IMR-90 (cell line): ENCODE results near the gene SLCO2B1. TPM values are rescaled to one million over a fixed set of nuclear protein-coding genes. Genes with fewer than 3 reads are reported as not detected.

ENCODE experiments used
- ATAC-seq: fragments of 200-7000 bp; cut with Tn5 transposase; 2 replicates; pipeline ENCODE4 v1.9.1; 2020; ENCODE audit warnings: low read depth, mild to moderate bottlenecking, moderate library complexity
- BruUV-seq: library from RNA; stranded (reverse); fragments of 400-500 nt; replicated peaks from 2 replicates; lab custom pipeline; 2021; lab: Mats Ljungman, UMichigan
- CTCF ChIA-PET: fragments of 300-600 bp; formaldehyde crosslinking; extraction: SDS; loops from one replicate; lab custom pipeline; 2021; ENCODE audit warnings: antibody characterized with exemption; lab: Yijun Ruan, JAX
- POLR2A ChIA-PET: fragments of 300-600 bp; sonication (Branson Sonifier 250); formaldehyde crosslinking; loops from one replicate; lab custom pipeline; 2022; ENCODE audit warnings: antibody characterized with exemption; ENCODE audit not compliant: unreplicated experiment; lab: Charles Lee
- DNase-seq: peaks from one replicate; pipeline ENCODE4 v3.0.0; 2013
- H2AFZ ChIP-seq: replicated peaks from 2 replicates; pipeline ENCODE3; 2013; ENCODE audit warnings: low read length, mild to moderate bottlenecking; ENCODE audit not compliant: poor library complexity
- H2AK5ac ChIP-seq: 2 replicates; pipeline ENCODE4 v1.6.1; 2013; ENCODE audit warnings: low read depth, low read length, inconsistent platforms
- H2AK9ac ChIP-seq: replicated peaks from 2 replicates; pipeline ENCODE3; 2013; ENCODE audit warnings: mild to moderate bottlenecking, low read depth, low read length, moderate library complexity; ENCODE audit not compliant: poor library complexity
- H2BK120ac ChIP-seq: 2 replicates; pipeline ENCODE4 v1.6.1; 2013; ENCODE audit warnings: low read depth, low read length, inconsistent platforms
- H2BK15ac ChIP-seq: 3 replicates; pipeline ENCODE4 v1.6.1; 2013; ENCODE audit warnings: low read depth, low read length, inconsistent platforms
- H2BK20ac ChIP-seq: 2 replicates; pipeline ENCODE4 v1.6.1; 2013; ENCODE audit warnings: low read depth, mild to moderate bottlenecking, inconsistent platforms, low read length, moderate library complexity
- H2BK5ac ChIP-seq: 2 replicates; pipeline ENCODE4 v1.6.1; 2013; ENCODE audit warnings: mild to moderate bottlenecking, low read depth, low read length, inconsistent platforms; ENCODE audit not compliant: poor library complexity, severe bottlenecking
- H3K14ac ChIP-seq: replicated peaks from 2 replicates; pipeline ENCODE4 v1.6.1; 2013; ENCODE audit warnings: low read depth, low read length, inconsistent platforms
- H3K18ac ChIP-seq: 2 replicates; pipeline ENCODE4 v1.6.1; 2013; ENCODE audit warnings: low read depth, low read length, control low read depth
- H3K23ac ChIP-seq: 2 replicates; pipeline ENCODE4 v1.6.1; 2013; ENCODE audit warnings: low read depth, low read length, inconsistent platforms
- H3K27ac ChIP-seq: 2 replicates; pipeline ENCODE4 v1.5.1; 2013; ENCODE audit warnings: mild to moderate bottlenecking, control low read depth, low read length; ENCODE audit not compliant: insufficient read depth
- H3K27me3 ChIP-seq: 2 replicates; pipeline ENCODE4 v1.6.1; 2013; ENCODE audit warnings: low read length; ENCODE audit not compliant: control insufficient read depth, insufficient read depth
- H3K36me3 ChIP-seq: 2 replicates; pipeline ENCODE4 v1.6.1; 2013; ENCODE audit warnings: low read length, mixed read lengths; ENCODE audit not compliant: control insufficient read depth, insufficient read depth
- H3K4ac ChIP-seq: 2 replicates; pipeline ENCODE4 v1.6.1; 2013; ENCODE audit warnings: low read depth, low read length, inconsistent platforms
- H3K4me1 ChIP-seq: 2 replicates; pipeline ENCODE4 v1.6.1; 2013; ENCODE audit warnings: low read length, mixed read lengths; ENCODE audit not compliant: control insufficient read depth, insufficient read depth
- H3K4me2 ChIP-seq: 2 replicates; pipeline ENCODE4 v1.6.1; 2013; ENCODE audit warnings: low read depth, mild to moderate bottlenecking, control low read depth, low read length, moderate library complexity
- H3K4me3 ChIP-seq: 2 replicates; pipeline ENCODE4 v1.5.1; 2013; ENCODE audit warnings: low read depth, mild to moderate bottlenecking, control low read depth, low read length, moderate library complexity; ENCODE audit not compliant: insufficient read depth
- H3K56ac ChIP-seq: 2 replicates; pipeline ENCODE4 v1.6.1; 2013; ENCODE audit warnings: low read length, inconsistent platforms; ENCODE audit not compliant: insufficient read depth; ENCODE audit errors: extremely low read depth
- H3K79me1 ChIP-seq, 2 experiments: 2 replicates each; pipeline ENCODE4 v1.6.1; 2013; ENCODE audit warnings: low read length in 2 of 2, inconsistent platforms in 1 of 2, low read depth in 1 of 2
- H3K9ac ChIP-seq: 2 replicates; pipeline ENCODE4 v1.6.1; 2013; ENCODE audit warnings: low read depth, low read length, control low read depth
- H3K9me1 ChIP-seq: 2 replicates; pipeline ENCODE4 v1.6.1; 2013; ENCODE audit warnings: low read length, inconsistent platforms; ENCODE audit not compliant: insufficient read depth
- H3K9me3 ChIP-seq: 2 replicates; pipeline ENCODE4 v1.6.1; 2013; ENCODE audit warnings: low read length; ENCODE audit not compliant: control insufficient read depth, insufficient read depth
- H4K20me1 ChIP-seq: 2 replicates; pipeline ENCODE4 v1.6.1; 2013; ENCODE audit warnings: low read length, inconsistent platforms; ENCODE audit not compliant: insufficient read depth
- H4K5ac ChIP-seq: 2 replicates; pipeline ENCODE4 v1.6.1; 2013; ENCODE audit warnings: mild to moderate bottlenecking, low read depth, low read length, control low read depth
- H4K8ac ChIP-seq, 2 experiments: 2 replicates each; pipeline ENCODE4 v1.6.1; 2013; ENCODE audit warnings: low read depth in 2 of 2, low read length in 2 of 2, control low read depth in 1 of 2, inconsistent platforms in 1 of 2
- H4K91ac ChIP-seq: 2 replicates; pipeline ENCODE4 v1.6.1; 2013; ENCODE audit warnings: low read depth, low read length, inconsistent platforms; ENCODE audit not compliant: insufficient read depth
- BHLHE40 ChIP-seq: fragments of 150-350 bp; IDR thresholded peaks from 2 replicates; pipeline ENCODE4 v1.6.1; 2016; ENCODE audit warnings: mild to moderate bottlenecking, low read depth, low read length
- CEBPB ChIP-seq: IDR thresholded peaks from 2 replicates; pipeline ENCODE4 v1.6.1; 2012; ENCODE audit warnings: low read depth, low read length, improper control_type of control experiment
- CHD1 ChIP-seq: IDR thresholded peaks from 2 replicates; pipeline ENCODE4 v1.6.1; 2012; ENCODE audit warnings: low read depth, low read length, improper control_type of control experiment
- CTCF ChIP-seq: conservative IDR thresholded peaks from 2 replicates; pipeline ENCODE4 v1.5.1; 2012; ENCODE audit warnings: mild to moderate bottlenecking, low read depth, low read length, improper control_type of control experiment
- FOS ChIP-seq: fragments of 150-350 bp; IDR thresholded peaks from 2 replicates; pipeline ENCODE4 v1.6.1; 2016; ENCODE audit warnings: low read depth, low read length
- MAFK ChIP-seq: IDR thresholded peaks from 2 replicates; pipeline ENCODE4 v1.6.1; 2012; ENCODE audit warnings: low read depth, low read length, improper control_type of control experiment
- MAZ ChIP-seq: IDR thresholded peaks from 2 replicates; pipeline ENCODE4 v1.6.1; 2012; ENCODE audit warnings: low read depth, mild to moderate bottlenecking, low read length, improper control_type of control experiment, moderate library complexity, borderline replicate concordance
- POLR2A ChIP-seq: IDR thresholded peaks from 2 replicates; pipeline ENCODE4 v1.6.1; 2012; ENCODE audit warnings: mild to moderate bottlenecking, low read depth, low read length
- RAD21 ChIP-seq: IDR thresholded peaks from 2 replicates; pipeline ENCODE4 v1.6.1; 2012; ENCODE audit warnings: low read length, improper control_type of control experiment
- RCOR1 ChIP-seq: IDR thresholded peaks from 2 replicates; pipeline ENCODE4 v1.6.1; 2012; ENCODE audit warnings: mild to moderate bottlenecking, low read length, improper control_type of control experiment; ENCODE audit not compliant: insufficient replicate concordance
- RFX5 ChIP-seq: IDR thresholded peaks from 2 replicates; pipeline ENCODE4 v1.8.0; 2012; ENCODE audit warnings: low read depth, mild to moderate bottlenecking, low read length, moderate library complexity
- SMC3 ChIP-seq: fragments of 150-350 bp; IDR thresholded peaks from 2 replicates; pipeline ENCODE4 v1.6.1; 2016; ENCODE audit warnings: low read depth, mild to moderate bottlenecking, antibody characterized with exemption, low read length, moderate library complexity
- USF2 ChIP-seq: fragments of 150-350 bp; IDR thresholded peaks from 2 replicates; pipeline ENCODE4 v1.6.1; 2017; ENCODE audit warnings: mild to moderate bottlenecking, antibody characterized with exemption, low read length, low read depth
- WGBS, 2 experiments: methylation state at CpG; one replicate each; pipeline versions ENCODE4 v1.1.5 to v1.1.7; 2013; ENCODE audit warnings: missing lambda C conversion rate in 2 of 2; ENCODE audit not compliant: insufficient read length in 1 of 2; ENCODE audit errors: extremely low coverage in 2 of 2; 5-methylcytosine and 5-hydroxymethylcytosine counted together
- dilution Hi-C: fragments of 300-500 bp; cut with HindIII; formaldehyde crosslinking; loops from one replicate; pipeline ENCODE4 v1.14.3; 2018; ENCODE audit warnings: low sequenced_read_pairs; ENCODE audit not compliant: unreplicated experiment
- in situ Hi-C: fragments of 300-500 bp; cut with MboI; formaldehyde crosslinking; loops from 3 replicates; pipeline ENCODE4 v1.14.3; 2019; ENCODE audit warnings: low sequenced_read_pairs, inconsistent platforms, mixed read lengths
- intact Hi-C: fragments of 100-400 bp; cut with micrococcal nuclease; formaldehyde crosslinking; loops from 2 replicates; pipeline ENCODE4 v1.10.0; 2022
- polyA plus RNA-seq, 3 experiments: library from polyadenylated mRNA; depleted of rRNA; stranded (reverse); fragments of >200 nt; gene quantifications; 2 replicates each; pipeline ENCODE4 v1.2.3, GENCODE V29; 2012; ENCODE audit warnings: low replicate concordance in 1 of 3
- total RNA-seq: library from RNA; depleted of rRNA; stranded (reverse); fragments of >200 nt; gene quantifications from 2 replicates; pipeline ENCODE4 v1.2.3, GENCODE V29; 2012
- TF ChIP-seq, protein P1 (sequence below): fragments of 150-350 bp; IDR thresholded peaks from 2 replicates; pipeline ENCODE4 v1.6.1; 2016; ENCODE audit warnings: low read depth, mild to moderate bottlenecking, low read length, moderate library complexity, borderline replicate concordance

Gene SLCO2B1
- total and polyA plus RNA-seq, 2 of the 4 experiments (the other 2 are of a cell fraction): not detected

DNA sequence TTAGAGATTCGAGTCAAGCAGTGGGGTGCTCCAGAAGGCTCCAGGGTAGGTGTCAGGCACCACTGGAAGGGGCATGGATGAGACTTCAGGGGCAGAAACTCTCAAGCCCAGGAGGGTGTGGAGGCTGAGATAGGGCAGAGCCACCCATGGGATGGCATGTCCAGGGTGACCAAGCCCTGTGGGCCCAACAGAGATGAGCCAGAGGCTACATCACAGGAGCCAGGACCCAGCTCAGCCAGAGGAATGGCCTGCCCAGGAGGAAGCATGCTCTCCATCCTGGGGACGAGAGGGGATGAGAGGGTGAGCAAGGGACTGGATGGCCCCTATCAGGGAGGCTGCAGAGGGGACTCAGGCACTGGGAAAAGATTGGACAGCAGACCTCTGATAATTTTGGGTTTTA, 42.8 kb downstream of the SLCO2B1 start:
- Histone ChIP-seq H4K5ac (no peak overlapping the region), H4K91ac (no peak overlapping the region), H3K9ac (no peak overlapping the region), H2AFZ (no peak overlapping the region), H3K18ac (no peak overlapping the region), H3K27me3 (peaks cover 66% of the 10 kb centered on the region), H2BK5ac (no peak overlapping the region), H3K4me3 (no peak overlapping the region), H3K23ac (no peak overlapping the region), H3K9me1 (no peaks in the 10 kb centered on the region), H3K14ac (no peak overlapping the region), H3K4me2 (no peak overlapping the region), H3K79me1 (no peaks in the 10 kb centered on the region), H2AK5ac (no peak overlapping the region), H3K4me1 (no peaks in the 10 kb centered on the region), H3K27ac (no peak overlapping the region), H3K36me3 (no peaks in the 10 kb centered on the region), H2AK9ac (no peak overlapping the region), H3K9me3 (no peaks in the 10 kb centered on the region), H2BK20ac (no peak overlapping the region), H2BK120ac (no peak overlapping the region), H3K56ac (no peak overlapping the region), H3K4ac (no peak overlapping the region), H4K20me1 (no peaks in the 10 kb centered on the region), H4K8ac (no peak overlapping the region), H2BK15ac (no peak overlapping the region)
- in situ Hi-C loops (no loop called here), dilution Hi-C loops (no loop called here), intact Hi-C loops (no loop called here)
- ATAC-seq (no peak), DNase-seq (no peak)
- TF ChIP-seq RAD21 (no peak), BHLHE40 (no peak), CEBPB (no peak), SMC3 (no peak), CTCF (no peak), MAZ (no peak), POLR2A (no peak), MAFK (no peak), RFX5 (no peak), RCOR1 (no peak), CHD1 (no peak), FOS (no peak), USF2 (no peak)
- TF ChIP-seq, protein P1, sequence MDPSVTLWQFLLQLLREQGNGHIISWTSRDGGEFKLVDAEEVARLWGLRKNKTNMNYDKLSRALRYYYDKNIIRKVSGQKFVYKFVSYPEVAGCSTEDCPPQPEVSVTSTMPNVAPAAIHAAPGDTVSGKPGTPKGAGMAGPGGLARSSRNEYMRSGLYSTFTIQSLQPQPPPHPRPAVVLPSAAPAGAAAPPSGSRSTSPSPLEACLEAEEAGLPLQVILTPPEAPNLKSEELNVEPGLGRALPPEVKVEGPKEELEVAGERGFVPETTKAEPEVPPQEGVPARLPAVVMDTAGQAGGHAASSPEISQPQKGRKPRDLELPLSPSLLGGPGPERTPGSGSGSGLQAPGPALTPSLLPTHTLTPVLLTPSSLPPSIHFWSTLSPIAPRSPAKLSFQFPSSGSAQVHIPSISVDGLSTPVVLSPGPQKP: no peak
- no TSS peak for BruUV-seq
- ChIA-PET CTCF (interaction anchor here (4.2 kb wide), 1 partner anchor 11 kb away, joined by 24 read pairs; no protein-coding TSS in a partner anchor), POLR2A (interaction anchor here (0.6 kb wide), 1 partner anchor 17 kb away, joined by 3 read pairs; no protein-coding TSS in a partner anchor)
- WGBS, 2 experiments: no CpG with 5 or more reads among the region's 2 CpGs
